GM12878 (cell line): ENCODE measurements around the gene ITPR2. TPM values are rescaled to one million over a fixed set of nuclear protein-coding genes. Genes with fewer than 3 reads are reported as not detected.

Source experiments
- ATAC-seq: fragments of 200-7000 bp; cut with Tn5 transposase; 3 replicates; pipeline ENCODE4 v1.9.1; 2020; ENCODE audit warnings: mild to moderate bottlenecking, moderate library complexity
- BruUV-seq: library from RNA; stranded (reverse); fragments of 400-500 nt; replicated peaks from 2 replicates; lab custom pipeline; 2021; lab: Mats Ljungman, UMichigan
- CTCF ChIA-PET: fragments of 300-600 bp; sonication (Branson Sonifier 250); formaldehyde crosslinking; extraction: SDS; loops from one replicate; lab custom pipeline; 2021; ENCODE audit warnings: inconsistent platforms; lab: Yijun Ruan, JAX
- POLR2A ChIA-PET: fragments of 350-600 bp; formaldehyde crosslinking; extraction: SDS; loops from one replicate; lab custom pipeline; 2021; ENCODE audit warnings: inconsistent platforms; lab: Charles Lee
- RAD21 ChIA-PET: fragments of 300-600 bp; sonication (Branson Sonifier 250); formaldehyde crosslinking; loops from one replicate; lab custom pipeline; 2023; ENCODE audit warnings: antibody characterized with exemption; ENCODE audit not compliant: unreplicated experiment; lab: Charles Lee
- SMC1A ChIA-PET: fragments of 300-600 bp; sonication (Branson Sonifier 250); formaldehyde crosslinking; loops from one replicate; lab custom pipeline; 2023; ENCODE audit not compliant: unreplicated experiment, uncharacterized antibody; lab: Charles Lee
- DNase-seq: peaks from one replicate; pipeline ENCODE4 v3.0.0-alpha.2; 2011; ENCODE audit warnings: low read depth, low spot score
- FAIRE-seq: peaks from 3 replicates; lab custom pipeline; 2011; peaks lifted over from hg19 to GRCh38; lab: Jason Lieb, UNC
- H2AFZ ChIP-seq: 2 replicates; pipeline ENCODE4 v1.6.0; 2011; ENCODE audit warnings: low read depth, low read length, control low read depth; ENCODE audit not compliant: control insufficient read depth
- H3K27ac ChIP-seq: 2 replicates; pipeline ENCODE4 v1.5.1; 2011; ENCODE audit warnings: control low read depth; ENCODE audit not compliant: control insufficient read depth, insufficient read depth
- H3K27me3 ChIP-seq, 2 experiments: replicated peaks in 1 of 2; 2 replicates each; pipeline versions ENCODE4 v1.6.0 to v1.6.1; 2011; ENCODE audit warnings: low read length in 1 of 2; ENCODE audit not compliant: control insufficient read depth in 2 of 2, insufficient read depth in 2 of 2
- H3K36me3 ChIP-seq, 2 experiments: 2 replicates each; pipeline ENCODE4 v1.5.1; 2011; ENCODE audit warnings: low read length in 1 of 2; ENCODE audit not compliant: control insufficient read depth in 2 of 2, insufficient read depth in 2 of 2
- H3K4me1 ChIP-seq: 2 replicates; pipeline ENCODE4 v1.6.1; 2011; ENCODE audit warnings: mild to moderate bottlenecking, low read length, moderate library complexity, mixed read lengths; ENCODE audit not compliant: control insufficient read depth, insufficient read depth
- H3K4me2 ChIP-seq: 2 replicates; pipeline ENCODE4 v1.6.0; 2011; ENCODE audit warnings: control low read depth; ENCODE audit not compliant: control insufficient read depth, insufficient read depth
- H3K4me3 ChIP-seq: fragments of 200-600 bp; sonication (generic); 2 replicates; pipeline ENCODE4 v1.5.1; 2016
- H3K79me2 ChIP-seq: 2 replicates; pipeline ENCODE4 v1.6.0; 2011; ENCODE audit warnings: low read length; ENCODE audit not compliant: control insufficient read depth, insufficient read depth
- H3K9ac ChIP-seq: 2 replicates; pipeline ENCODE4 v1.8.0; 2011; ENCODE audit warnings: low read length, control low read depth, mixed read lengths; ENCODE audit not compliant: control insufficient read depth, insufficient read depth
- H3K9me3 ChIP-seq: replicated peaks from 3 replicates; pipeline ENCODE4 v1.5.1; 2011; ENCODE audit warnings: mild to moderate bottlenecking, low read length; ENCODE audit not compliant: control insufficient read depth, insufficient read depth
- H4K20me1 ChIP-seq: 2 replicates; pipeline ENCODE4 v1.6.0; 2011; ENCODE audit not compliant: control insufficient read depth, insufficient read depth
- CEBPB ChIP-seq, 2 experiments: fragments of 150-350 bp in 1 of 2; IDR thresholded peaks; 2 replicates each; pipeline ENCODE4 v1.6.1; 2012 to 2014; ENCODE audit warnings: low read depth in 2 of 2, low read length in 2 of 2, borderline replicate concordance in 1 of 2, inconsistent platforms in 1 of 2
- ESRRA ChIP-seq: IDR thresholded peaks from 2 replicates; pipeline ENCODE4 v1.6.1; 2012; ENCODE audit warnings: mild to moderate bottlenecking, low read length, improper control_type of control experiment
- FOXK2 ChIP-seq: fragments of 450-650 bp; IDR thresholded peaks from 2 replicates; pipeline ENCODE4 v1.6.1; 2017; ENCODE audit warnings: mild to moderate bottlenecking, moderate library complexity
- JUND ChIP-seq: IDR thresholded peaks from 2 replicates; pipeline ENCODE4 v1.6.1; 2012; ENCODE audit warnings: low read depth, mild to moderate bottlenecking, low read length, improper control_type of control experiment, moderate library complexity
- PKNOX1 ChIP-seq: fragments of 450-650 bp; IDR thresholded peaks from 2 replicates; pipeline ENCODE4 v1.6.1; 2016; ENCODE audit warnings: mild to moderate bottlenecking
- TCF12 ChIP-seq: IDR thresholded peaks from 2 replicates; pipeline ENCODE4 v1.6.1; 2011; ENCODE audit warnings: low read depth, mild to moderate bottlenecking, low read length
- ZBTB33 ChIP-seq: fragments of 450-650 bp; IDR thresholded peaks from 2 replicates; pipeline ENCODE4 v1.6.1; 2017; ENCODE audit warnings: mild to moderate bottlenecking
- WGBS: methylation state at CpG from one replicate; pipeline ENCODE4 v1.1.6; 2016; ENCODE audit warnings: low lambda C conversion rate; ENCODE audit not compliant: insufficient replicate concordance, insufficient coverage; ENCODE audit errors: missing lambda C conversion rate; 5-methylcytosine and 5-hydroxymethylcytosine counted together
- in situ Hi-C: fragments of 300-500 bp; cut with MboI; formaldehyde crosslinking; loops from 9 replicates; pipeline ENCODE4 v1.14.3; 2018; ENCODE audit warnings: mixed read lengths
- intact Hi-C: fragments of 100-400 bp; cut with micrococcal nuclease; formaldehyde crosslinking; loops from one replicate; pipeline ENCODE4 v1.14.2; 2022; ENCODE audit not compliant: unreplicated experiment
- polyA plus RNA-seq, 11 experiments: library from polyadenylated mRNA; depleted of rRNA in 4 of 11; unstranded in 6 of 11; stranded (reverse) in 5 of 11; fragments of >200 nt; fragmentation: Nextera tagmentation in 4 of 11; fragmentation: Illumina TruSeq in 1 of 11; extraction: Ambion mirVana in 4 of 11; extraction: Trizol in 1 of 11; gene quantifications; 1 replicate in 1 of 11; 2 replicates in 10 of 11; pipeline versions ENCODE4 v1.2.1 to v1.2.3, GENCODE V29; 2011 to 2016; ENCODE audit warnings: inconsistent platforms in 2 of 11, missing spikeins in 2 of 11, low read depth in 1 of 11
- total RNA-seq, 4 experiments: library from RNA; depleted of rRNA in 3 of 4; stranded (reverse); fragments of >200 nt in 3 of 4; fragmentation: Illumina TruSeq in 1 of 4; extraction: Trizol in 1 of 4; gene quantifications; 2 replicates each; pipeline versions ENCODE4 v1.2.1 to v1.2.3, GENCODE V29; 2013 to 2021

Gene ITPR2
- total and polyA plus RNA-seq, 10 of the 15 experiments (the other 5 are each of a cell fraction or from before 2014, with no cell fraction given): 7.5 to 76.2 (median 47.1) TPM

- no peak overlapping the region for H2AFZ ChIP-seq
- RAD21 ChIA-PET: interaction anchor here (1.0 kb wide), 1 partner anchor 102 kb away, joined by 3 read pairs; no protein-coding TSS in a partner anchor
- no peak overlapping the region for H3K4me2 ChIP-seq
- no peaks in the 10 kb centered on the region; a peak in 2 of 4 replicates for H3K36me3 ChIP-seq
- DNase-seq (no peak), FAIRE-seq (no peak), ATAC-seq (no peak)
- intact Hi-C loops (no loop called here), in situ Hi-C loops (no loop called here)
- POLR2A ChIA-PET: no interaction called here
- no peak overlapping the region for H3K4me3 ChIP-seq
- WGBS: 51% methylated on average over 2 of the region's 2 CpGs
- no TSS peak for BruUV-seq
- CTCF ChIA-PET: interaction anchor here (0.8 kb wide), 1 partner anchor 14 kb away, joined by 3 read pairs; no protein-coding TSS in a partner anchor
- TF ChIP-seq ZBTB33: no peak
- no peak for TF ChIP-seq PKNOX1
- TF ChIP-seq TCF12: no peak
- no peak for TF ChIP-seq JUND
- no peak for TF ChIP-seq FOXK2
- TF ChIP-seq ESRRA: no peak
- TF ChIP-seq CEBPB (IDR thresholded peaks at IDR 0.05; ENCODE audit: borderline replicate concordance in 1 of 2, low read depth in 2 of 2, low read length in 2 of 2): no peak
- H3K27ac ChIP-seq: no peak overlapping the region
- no peak overlapping the region for H3K9ac ChIP-seq
- H3K4me1 ChIP-seq: no peaks in the 10 kb centered on the region
- no peaks in the 10 kb centered on the region; the same call in 2 of the 3 replicates for H3K9me3 ChIP-seq
- no peaks in the 10 kb centered on the region for H3K79me2 ChIP-seq
- no peaks in the 10 kb centered on the region for H3K27me3 ChIP-seq
- SMC1A ChIA-PET: interaction anchor here (0.8 to 1.4 kb wide), 4 partner anchors 12 to 82 kb away, joined by 3 to 4 read pairs (median 3); no protein-coding TSS in a partner anchor
- H4K20me1 ChIP-seq: no peaks in the 10 kb centered on the region
These were observed 453.1 kb downstream of the ITPR2 start for GRCh38 chr12:26379777-26380467.
